Bronchial epithelial cell (primary cell): Measurements from ENCODE around the gene NSL1. TPM values are rescaled to one million over a fixed set of nuclear protein-coding genes. Genes with fewer than 3 reads are reported as not detected.

ENCODE experiments used
- DNase-seq: peaks from one replicate; pipeline ENCODE4 v3.0.0-alpha.2; 2010; ENCODE audit warnings: low read depth
- FAIRE-seq: peaks from 2 replicates; lab custom pipeline; 2011; peaks lifted over from hg19 to GRCh38; lab: Jason Lieb, UNC
- H3K27me3 ChIP-seq: 2 replicates; pipeline ENCODE4 v1.5.1; 2011; ENCODE audit warnings: low read length; ENCODE audit not compliant: control insufficient read depth, insufficient read depth
- H3K36me3 ChIP-seq: 2 replicates; pipeline ENCODE4 v1.5.1; 2011; ENCODE audit warnings: low read length; ENCODE audit not compliant: control insufficient read depth, insufficient read depth
- H3K4me3 ChIP-seq: 2 replicates; pipeline ENCODE4 v1.5.1; 2011; ENCODE audit warnings: mild to moderate bottlenecking, low read depth, low read length, control low read depth
- CTCF ChIP-seq: IDR thresholded peaks from 2 replicates; pipeline ENCODE4 v1.5.1; 2011; ENCODE audit warnings: mild to moderate bottlenecking, moderate library complexity, low read length, control low read depth, inconsistent platforms; ENCODE audit not compliant: insufficient read depth, severe bottlenecking
- total RNA-seq: library from RNA; depleted of rRNA; stranded (reverse); fragments of >200 nt; gene quantifications from 2 replicates; pipeline ENCODE4 v1.2.1, GENCODE V29; 2014

Gene NSL1
- total RNA-seq, 1 donor from 2014 or later: 11.3 TPM

GRCh38 chr1:212699104-212699624 is 92.4 kb downstream of the NSL1 start:
- peak; percentile 62 for TF ChIP-seq CTCF

GRCh38 chr1:212698467-212699103 is 93.0 kb downstream of the NSL1 start:
- FAIRE-seq: no peak
- Histone ChIP-seq H3K27me3 (peaks cover 48% of the 10 kb centered on the region), H3K36me3 (no peaks in the 10 kb centered on the region), H3K4me3 (peak overlapping the region; percentile 38)
- no peak for DNase-seq
- TF ChIP-seq CTCF: no peak

More at GRCh38 chr1:212699104-212699624, 92.4 kb downstream of the NSL1 start:
- H3K27me3 ChIP-seq: peaks cover 45% of the 10 kb centered on the region
- DNase-seq (no peak), FAIRE-seq (no peak)
- peak overlapping the region; percentile 38 for H3K4me3 ChIP-seq
- H3K36me3 ChIP-seq: no peaks in the 10 kb centered on the region

DNA sequence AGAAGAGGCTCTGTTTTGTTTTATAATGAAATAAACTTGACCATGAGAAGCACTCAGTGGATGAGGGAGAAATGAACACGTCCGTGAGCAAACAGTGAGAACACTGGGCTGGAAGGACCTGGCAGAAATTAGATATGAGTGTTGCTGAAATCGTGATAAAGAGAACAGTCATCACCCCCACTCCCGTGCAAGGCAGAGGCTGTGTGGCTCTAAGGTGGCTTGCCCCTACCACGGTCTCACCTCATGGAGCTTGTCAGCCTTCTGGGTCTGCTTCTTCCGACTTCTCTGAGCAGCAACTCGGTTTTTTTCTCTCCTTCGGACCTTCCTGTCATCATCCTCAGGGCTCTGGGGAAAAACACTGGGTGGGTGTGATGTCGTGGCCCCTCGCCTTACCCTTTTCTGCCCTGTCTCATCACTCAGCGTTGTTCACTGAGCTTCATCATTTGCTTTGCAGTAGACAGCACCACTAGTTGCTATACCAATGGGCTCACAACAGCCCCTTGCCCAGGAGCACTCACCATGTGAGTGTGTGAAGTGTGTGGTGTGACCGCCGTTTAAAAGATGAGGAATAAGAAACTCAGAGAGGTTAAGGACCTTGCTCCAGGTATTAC is 94.8 kb downstream of the NSL1 start:
- DNase-seq (no peak), FAIRE-seq (no peak)
- Histone ChIP-seq H3K4me3 (no peak overlapping the region), H3K36me3 (no peaks in the 10 kb centered on the region), H3K27me3 (peaks cover 47% of the 10 kb centered on the region)
- no peak for TF ChIP-seq CTCF

DNA sequence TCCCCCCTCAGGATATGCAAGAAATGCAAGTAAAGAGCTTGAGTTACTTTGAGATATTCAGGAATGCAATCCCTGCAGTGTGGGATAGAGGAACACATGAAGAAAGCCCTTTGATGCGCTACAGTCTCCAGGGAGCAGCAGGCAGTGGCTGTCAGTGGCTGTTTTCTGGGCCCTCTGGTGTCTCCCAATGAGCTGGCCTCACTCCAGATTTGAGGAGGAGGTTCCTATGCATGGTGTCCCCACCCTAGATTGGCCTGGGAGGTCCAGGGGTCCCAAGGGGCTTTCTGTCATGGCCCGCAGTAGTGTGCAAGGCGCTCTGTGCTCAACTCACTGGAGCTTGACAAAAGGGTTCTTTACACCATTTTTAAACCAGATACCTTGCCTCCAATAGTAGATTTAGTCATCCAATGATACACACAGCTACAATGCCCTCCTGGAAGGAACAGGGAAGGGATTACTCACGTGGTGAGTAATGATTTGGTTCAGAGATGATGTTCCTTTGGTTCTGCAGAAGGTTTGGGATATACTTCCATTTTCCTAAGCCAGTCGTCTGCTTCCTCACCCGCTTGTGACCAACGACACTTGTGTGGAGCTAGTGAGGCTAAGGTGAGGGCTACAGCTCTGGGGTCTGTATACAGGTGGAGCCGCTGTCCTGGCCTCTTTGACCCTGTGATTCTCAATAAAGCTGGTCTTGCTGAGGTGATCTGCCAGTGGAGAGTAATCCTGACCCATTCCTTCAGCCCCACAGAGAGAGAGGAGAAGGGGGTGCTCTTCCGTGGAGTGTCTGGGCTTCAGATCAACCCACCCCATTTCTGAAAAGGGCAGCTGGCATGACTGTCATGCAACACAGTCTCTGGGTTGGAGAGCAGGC is 98.6 kb downstream of the NSL1 start:
- Histone ChIP-seq H3K27me3 (peaks cover 31% of the 10 kb centered on the region), H3K36me3 (no peaks in the 10 kb centered on the region), H3K4me3 (no peak overlapping the region)
- FAIRE-seq (no peak), DNase-seq (peak; percentile 83)
- no peak for TF ChIP-seq CTCF

- H3K36me3 ChIP-seq: no peaks in the 10 kb centered on the region
- DNase-seq (no peak), FAIRE-seq (no peak)
- no peak overlapping the region for H3K4me3 ChIP-seq
- H3K27me3 ChIP-seq: peaks cover 19% of the 10 kb centered on the region
- TF ChIP-seq CTCF: no peak
Measured at GRCh38 chr1:212691561-212692071, 100.0 kb downstream of the NSL1 start.
